DOHH2 (cell line): ENCODE measurements around the gene PTPRS.

Experiments
- EZH2phosphoT487 ChIP-seq: fragments of 200-600 bp; sonication (generic); IDR thresholded peaks from 2 replicates; pipeline ENCODE4 v1.6.1; 2017; ENCODE audit warnings: borderline replicate concordance, mild to moderate bottlenecking, antibody characterized with exemption, low read length, moderate library complexity, mixed read lengths
- TF ChIP-seq, protein P1 (sequence below): fragments of 200-600 bp; sonication (generic); IDR thresholded peaks from one replicate; pipeline ENCODE4 v1.5.1; 2014; ENCODE audit warnings: antibody characterized with exemption, mild to moderate bottlenecking, low read depth, low read length; ENCODE audit not compliant: poor library complexity, severe bottlenecking

DNA sequence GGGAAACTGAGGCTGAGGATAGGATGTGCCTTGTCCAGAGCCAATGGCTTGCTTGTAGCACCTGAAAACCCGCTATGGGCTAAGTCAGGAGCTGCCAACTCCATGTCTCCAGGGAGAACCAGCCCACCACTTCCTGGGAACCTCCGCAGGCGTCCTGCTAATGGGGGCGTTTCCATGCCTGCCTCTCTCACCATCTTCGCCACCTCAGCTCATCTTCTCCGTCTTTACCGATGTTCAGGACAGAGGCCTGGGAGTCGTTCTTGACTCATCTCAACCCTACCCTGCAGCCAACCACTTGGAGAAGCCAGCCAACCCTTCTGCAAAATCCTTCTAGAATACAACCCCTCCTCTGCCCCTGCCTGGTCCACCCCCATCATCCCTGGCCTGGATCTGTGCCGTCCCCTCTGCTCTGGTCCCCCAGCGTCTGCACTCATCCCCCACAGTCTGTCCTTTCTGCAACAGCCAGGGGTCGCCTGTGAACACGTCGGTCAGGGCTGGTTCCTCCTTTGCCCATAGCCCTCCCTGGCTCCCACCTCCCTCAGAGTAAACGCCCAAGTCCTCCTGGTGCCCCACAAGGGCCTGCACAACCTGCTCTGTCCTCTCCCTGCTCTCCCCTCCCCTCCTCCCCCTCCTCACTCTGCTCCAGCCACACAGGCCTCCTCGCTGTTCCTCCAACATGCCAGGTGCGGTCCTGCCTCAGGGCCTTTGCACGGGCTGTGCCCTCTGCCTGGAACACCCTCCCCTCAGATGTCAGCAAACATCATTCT, 31.0 kb downstream of the PTPRS start:
- TF ChIP-seq, protein P1, sequence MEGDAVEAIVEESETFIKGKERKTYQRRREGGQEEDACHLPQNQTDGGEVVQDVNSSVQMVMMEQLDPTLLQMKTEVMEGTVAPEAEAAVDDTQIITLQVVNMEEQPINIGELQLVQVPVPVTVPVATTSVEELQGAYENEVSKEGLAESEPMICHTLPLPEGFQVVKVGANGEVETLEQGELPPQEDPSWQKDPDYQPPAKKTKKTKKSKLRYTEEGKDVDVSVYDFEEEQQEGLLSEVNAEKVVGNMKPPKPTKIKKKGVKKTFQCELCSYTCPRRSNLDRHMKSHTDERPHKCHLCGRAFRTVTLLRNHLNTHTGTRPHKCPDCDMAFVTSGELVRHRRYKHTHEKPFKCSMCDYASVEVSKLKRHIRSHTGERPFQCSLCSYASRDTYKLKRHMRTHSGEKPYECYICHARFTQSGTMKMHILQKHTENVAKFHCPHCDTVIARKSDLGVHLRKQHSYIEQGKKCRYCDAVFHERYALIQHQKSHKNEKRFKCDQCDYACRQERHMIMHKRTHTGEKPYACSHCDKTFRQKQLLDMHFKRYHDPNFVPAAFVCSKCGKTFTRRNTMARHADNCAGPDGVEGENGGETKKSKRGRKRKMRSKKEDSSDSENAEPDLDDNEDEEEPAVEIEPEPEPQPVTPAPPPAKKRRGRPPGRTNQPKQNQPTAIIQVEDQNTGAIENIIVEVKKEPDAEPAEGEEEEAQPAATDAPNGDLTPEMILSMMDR = no peak
- no peak for TF ChIP-seq EZH2phosphoT487
